DMS79 (cell line): Measurements from ENCODE around the gene PDE11A.

Source experiments
- DNase-seq: peaks from one replicate; lab custom pipeline; 2025; lab: John Stamatoyannopoulos, UW

The PDE11A gene

GRCh38 chr2:177692042-177692782 is 380.4 kb downstream of the PDE11A start:
- no peak for DNase-seq

GRCh38 chr2:177691177-177691576 is 381.4 kb downstream of the PDE11A start:
- DNase-seq, result no peak

DNA sequence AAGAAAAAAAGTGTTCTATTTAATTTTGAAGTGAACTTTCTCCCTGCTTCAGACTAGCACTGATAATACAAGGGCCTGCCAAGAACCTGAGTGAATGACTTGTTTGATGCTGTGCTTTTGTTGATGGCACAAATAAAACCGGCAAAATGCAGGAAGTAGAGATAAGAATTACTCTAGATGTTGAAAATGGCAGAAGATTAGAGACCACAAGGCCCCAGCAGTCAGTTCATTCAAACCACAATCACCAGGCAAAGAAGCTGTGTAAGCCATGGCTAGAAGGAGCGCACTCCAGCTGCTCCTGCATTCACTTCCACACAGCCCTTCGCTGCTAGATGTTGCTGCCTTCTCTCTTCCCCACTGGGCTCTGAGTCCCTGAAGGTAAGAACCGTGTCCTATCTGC is 383.0 kb downstream of the PDE11A start:
- DNase-seq, result no peak

DNA sequence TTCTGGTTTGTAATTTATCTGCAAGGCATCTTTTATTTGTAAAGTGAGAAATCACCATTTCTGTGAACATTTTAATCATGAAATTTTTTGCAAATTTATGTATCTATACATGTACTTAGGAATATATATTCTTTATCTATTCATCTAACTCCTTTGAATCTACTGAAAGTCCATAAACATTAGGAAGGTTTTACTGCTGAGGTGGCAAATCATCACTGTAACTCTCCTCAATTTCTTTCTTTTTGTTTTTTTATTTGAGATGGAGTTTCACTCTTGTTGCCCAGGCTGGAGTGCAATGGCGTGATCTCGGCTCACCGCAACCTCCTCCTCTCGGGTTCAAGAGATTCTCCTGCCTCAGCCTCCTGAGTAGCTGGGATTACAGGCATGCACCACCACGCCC is 383.7 kb downstream of the PDE11A start:
- DNase-seq, result no peak

GRCh38 chr2:177683661-177684069 is 388.9 kb downstream of the PDE11A start:
- no peak for DNase-seq

GRCh38 chr2:177682836-177683660 is 389.5 kb downstream of the PDE11A start:
- no peak for DNase-seq

DNA sequence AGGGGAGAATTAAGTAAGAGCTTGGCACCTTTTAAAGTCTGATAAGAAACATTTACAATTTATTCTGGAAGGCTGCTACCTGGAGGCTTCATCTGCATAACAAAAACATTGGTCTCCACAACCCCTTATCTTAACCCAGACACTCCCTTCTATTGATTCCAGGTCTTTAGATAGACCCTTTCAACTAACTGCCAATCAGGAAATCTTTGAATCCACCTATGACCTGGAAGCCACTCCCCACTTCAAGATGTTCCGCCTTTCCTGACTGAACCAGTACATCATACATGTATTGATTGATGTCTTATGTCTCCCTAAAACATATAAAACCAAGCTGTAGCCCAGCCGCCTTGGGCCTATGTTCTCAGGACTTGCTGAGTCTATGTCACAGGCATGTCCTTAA is 390.6 kb downstream of the PDE11A start:
- no peak for DNase-seq

DNA sequence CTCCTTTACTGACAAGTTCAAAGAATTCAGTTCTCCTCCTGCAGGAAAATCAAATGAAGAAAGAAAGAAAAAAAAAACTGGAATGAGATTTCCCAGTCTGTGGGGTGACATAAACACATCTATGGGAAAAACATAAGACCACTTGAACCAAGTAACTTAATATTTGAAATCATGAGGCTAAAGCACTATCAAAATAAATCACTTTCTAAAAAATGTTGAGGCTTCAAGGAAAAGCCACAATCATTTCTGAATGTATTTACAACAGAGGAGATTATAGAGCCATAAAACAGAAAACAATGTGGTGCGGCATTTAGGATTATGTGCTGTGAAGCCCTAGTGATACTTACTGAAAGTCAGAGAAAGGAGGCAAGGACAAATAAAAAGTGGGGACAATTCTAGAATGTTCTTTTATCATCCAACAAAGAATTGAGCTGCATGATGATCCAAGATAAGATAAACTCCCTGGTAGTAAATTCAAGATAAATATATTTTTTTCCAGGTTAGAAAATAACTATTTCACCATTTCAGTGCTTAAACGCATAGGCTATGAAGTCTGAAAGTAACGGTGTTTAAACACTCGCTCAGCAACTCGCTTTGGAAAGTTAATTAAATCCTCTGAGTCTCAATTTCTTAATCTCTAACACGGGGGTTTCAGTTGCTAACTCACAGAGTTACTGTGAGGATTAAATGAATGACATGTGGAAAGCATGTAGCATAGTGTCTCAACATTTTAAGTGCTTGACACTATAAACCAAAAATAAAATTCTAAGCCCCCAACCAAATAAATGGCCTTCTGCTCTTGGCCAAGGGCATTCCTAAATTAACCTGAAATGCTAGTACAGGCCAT is 391.5 kb downstream of the PDE11A start:
- DNase-seq, result no peak

DNA sequence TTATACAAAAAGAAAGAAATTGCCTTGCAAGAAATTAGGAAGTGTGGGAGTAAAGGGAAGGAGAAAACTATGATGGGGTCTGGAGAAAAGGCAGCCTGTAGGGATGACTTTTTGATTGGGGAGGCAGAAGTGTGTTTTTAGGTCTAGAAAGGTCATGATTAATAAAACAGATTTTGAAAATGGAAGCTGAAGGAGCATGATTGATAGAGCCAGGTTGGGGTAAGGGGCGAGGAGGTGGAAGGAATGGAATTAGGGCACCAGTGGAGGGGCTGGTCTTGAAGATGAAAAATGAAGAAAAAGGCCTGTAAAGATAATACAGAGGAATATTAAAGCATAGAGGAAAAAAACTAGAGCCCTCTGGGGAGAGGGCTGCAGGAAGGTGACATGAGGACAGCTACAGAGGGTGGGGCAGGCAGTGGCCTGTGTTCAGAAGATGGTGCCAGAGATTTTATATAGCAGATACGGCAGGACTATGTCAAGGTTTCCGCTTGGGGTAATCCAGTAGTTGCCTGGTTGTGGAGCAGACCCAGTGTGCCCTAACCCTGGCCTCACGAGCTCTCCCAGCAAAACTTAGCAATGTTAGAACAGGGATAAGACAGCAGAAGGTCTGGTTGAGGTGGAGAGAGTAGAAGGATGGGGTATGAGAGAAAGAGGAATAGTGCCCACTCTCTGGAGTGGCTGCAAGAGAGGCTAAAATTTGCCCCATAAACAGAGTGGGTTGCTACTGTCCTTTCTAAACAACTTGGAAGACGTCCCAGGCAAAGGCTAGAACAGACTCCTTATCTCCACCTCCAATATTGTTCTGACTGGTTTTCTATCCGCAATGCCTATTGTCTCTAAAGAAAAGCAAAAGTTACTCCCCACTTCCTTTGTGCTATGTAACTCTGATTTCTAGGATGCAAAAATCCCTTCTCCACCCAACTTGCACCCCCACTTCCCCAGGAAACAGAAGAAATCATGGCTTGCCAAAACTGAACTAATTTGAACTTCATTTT is 392.7 kb downstream of the PDE11A start:
- DNase-seq, result no peak

DNA sequence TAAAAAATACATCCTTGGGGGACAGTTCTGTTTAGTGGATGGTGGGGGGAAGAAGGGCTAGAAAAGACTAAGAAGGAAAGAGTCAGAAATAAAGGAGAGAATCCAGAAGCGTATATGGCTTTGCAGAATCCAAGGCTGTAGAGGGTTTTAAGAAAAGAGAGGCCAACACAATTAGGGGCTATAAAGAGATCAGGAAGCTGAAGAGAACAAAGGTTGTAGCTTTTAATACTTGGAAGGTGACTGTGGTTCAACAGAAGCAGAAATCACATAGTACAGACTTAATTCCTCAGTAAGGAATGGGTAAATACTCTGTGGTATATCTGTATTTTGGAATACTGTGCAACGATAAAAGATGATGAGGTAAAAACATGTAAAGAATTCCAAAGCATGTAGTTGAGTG is 393.6 kb downstream of the PDE11A start:
- no peak for DNase-seq

GRCh38 chr2:177676636-177677035 is 395.9 kb downstream of the PDE11A start:
- DNase-seq, result no peak

DNA sequence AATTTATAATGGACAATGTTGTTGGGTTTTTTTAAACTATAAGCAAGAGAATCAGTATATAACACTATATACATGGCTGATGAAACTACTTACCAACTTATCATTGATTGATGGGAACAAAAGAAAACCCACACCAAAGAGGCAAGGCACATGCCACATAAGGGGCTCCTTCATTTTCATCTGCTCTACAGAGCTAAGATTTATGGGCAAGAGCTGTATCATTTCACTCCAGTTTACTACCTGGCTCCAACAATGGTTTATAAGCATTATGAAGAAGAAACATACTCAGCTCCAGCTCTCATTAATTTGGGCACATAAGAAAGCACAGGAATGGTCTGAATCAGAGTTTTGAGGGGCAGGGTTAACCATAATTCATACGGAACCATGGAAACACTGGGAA is 396.8 kb downstream of the PDE11A start:
- DNase-seq, result no peak

DNA sequence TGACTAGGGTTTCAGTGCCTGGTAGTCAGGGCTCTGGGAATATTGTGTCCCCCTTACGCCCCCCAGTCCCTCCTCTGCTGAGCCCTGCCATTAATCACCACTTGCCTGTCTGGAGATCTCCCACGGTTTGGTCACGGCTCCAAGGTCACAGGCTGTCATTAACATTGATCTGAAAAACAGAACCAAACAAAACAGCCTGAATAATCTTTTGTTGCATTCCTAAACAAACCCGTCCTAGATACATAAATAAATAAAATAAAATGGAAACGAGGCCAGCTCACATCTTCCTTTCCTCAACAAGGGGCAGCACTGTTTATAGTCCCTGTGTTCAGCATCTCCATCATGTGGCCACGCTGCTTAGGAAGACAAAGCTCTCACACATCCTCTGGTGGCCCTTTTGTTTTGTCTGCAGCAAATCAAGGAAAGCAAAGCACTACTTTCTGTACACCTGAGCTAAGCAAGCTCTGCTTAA is 397.2 kb downstream of the PDE11A start:
- no peak for DNase-seq

DNA sequence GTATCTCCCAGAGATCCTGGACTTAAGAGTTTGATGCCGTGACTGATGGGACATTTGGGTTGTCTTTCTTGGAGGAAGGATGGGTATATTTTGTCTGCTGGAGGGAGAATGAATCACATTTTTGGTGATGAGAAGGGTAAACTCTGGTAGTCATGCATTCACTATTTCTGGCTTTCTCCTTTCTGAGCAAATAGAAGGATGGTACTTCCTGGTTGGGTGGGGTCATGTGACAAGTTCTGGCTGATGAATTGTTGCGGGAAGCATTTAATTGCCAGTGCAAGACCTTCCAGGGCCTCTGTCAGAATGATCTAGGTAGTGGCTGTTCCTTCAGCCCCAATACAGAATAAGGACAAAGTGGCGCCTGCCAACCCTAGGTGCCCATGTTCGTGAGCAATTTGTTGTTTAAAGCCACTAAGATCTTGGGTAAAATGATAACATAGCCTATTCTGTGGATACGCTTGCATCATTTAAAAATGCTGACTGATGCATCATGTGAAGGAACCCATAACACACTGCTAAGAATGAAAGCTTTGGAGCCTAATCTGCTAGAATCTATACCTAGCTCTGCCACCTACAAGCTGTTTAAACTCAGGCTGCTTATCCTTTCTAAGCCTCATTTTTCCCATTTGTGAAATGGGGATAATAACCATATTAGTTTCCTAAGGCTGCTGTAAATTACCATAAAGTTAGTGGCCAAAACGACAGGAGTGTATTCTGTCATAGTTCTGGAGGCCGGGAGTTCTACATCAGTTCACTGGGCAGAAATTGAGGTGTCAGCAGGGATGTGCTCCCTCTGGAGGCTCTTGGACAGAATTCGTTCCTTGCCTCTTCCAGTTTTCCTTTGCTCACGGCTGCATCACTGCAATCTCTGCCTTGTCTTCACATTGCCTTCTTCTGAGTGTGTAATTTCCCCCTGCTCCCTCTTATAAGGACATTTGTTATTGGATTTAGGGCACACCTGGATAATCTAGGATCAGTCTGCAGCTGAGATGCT is 398.7 kb downstream of the PDE11A start:
- no peak for DNase-seq

- DNase-seq, result no peak
Measured at GRCh38 chr2:177671662-177672061, 400.9 kb downstream of the PDE11A start.

DNA sequence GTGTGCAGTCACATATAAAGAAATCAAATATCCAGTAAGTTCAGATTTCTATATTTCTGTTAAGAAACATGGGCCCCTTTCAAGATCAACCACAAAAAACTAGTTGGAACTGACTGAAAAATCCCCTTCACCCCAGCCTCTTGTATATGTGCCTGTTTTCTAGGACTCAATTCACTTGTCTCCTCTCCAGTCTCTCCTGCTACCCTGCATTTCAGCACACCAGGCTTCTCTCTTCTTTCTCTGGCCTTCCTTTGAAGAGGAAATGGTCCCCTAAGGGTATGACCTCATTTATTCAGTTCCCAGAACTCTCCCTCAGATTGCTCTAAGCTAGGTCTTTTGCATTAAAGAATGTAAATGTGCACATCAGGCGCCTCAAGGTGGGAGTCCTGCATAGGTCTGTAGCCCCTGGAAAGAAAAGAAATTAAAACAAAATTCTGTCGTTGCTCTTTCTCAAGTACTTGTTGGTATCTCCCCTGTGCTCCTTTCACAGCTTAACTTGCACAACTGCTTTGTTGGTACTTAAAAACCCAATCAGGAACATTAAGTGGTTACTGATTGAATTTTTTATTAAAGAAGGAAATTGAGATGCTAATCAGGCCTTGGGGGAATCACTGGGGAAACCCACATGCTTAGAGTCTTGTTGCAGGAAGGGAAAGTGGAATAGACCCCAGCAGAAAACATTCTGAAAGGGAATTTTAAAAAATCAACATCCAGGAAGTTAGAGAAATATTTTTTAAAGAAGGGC is 401.6 kb downstream of the PDE11A start:
- no peak for DNase-seq

DNA sequence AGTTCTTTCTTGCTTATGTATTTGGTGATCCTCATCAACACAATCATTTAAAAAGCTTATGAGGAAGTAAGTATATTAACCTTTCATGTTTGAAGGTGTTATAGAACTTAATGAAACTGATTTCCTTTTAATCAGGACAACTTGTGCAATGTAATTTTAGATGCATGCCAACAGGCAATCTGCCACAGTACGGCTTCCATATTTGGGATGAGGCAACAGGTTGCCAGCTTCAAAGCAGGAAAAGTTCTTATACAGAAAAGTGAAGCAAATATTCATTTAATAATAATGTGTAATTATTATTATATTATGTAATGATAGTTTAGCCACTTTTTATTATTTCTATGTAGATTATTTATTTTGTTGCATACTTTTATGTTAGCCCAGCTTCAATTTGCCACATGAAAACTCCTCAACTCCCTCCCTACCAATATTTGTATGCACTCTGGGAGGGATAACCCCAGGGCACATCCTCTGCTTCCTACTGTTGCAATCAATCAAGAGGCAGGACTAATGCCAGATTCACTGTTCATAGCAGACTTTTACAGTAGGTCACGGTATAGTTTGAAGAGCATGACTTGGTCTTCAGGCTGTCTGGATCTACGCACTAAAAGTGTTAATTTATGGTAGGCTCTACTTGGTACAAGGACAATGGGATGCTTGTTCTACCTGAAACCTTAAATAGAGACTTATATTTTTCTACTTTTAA is 402.8 kb downstream of the PDE11A start:
- DNase-seq, result no peak

DNA sequence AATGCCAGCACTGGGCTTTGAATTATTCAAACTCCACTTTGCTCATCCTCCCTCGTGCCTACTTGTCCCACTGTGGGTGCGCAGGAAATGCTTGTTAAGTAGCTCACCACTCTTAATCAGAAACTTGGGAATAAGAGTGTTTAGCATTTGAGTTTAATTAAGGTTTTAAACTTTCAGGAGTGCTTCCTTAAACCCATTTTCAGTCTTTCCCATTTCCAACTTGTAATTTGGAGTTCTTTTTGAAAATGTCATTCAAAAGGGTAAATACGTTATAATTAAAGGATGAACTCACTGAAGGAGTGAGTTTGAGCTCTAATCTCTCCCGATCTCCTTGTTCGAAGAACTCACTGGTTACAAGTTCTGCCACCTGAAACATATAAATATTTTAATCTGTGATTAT is 403.4 kb downstream of the PDE11A start:
- no peak for DNase-seq

GRCh38 chr2:177668617-177669016 is 404.0 kb downstream of the PDE11A start:
- no peak for DNase-seq
